Gastrocnemius medialis (tissue), 4 donors: ENCODE results near the gene PELO.

Experiments used
- POLR2A ChIP-seq, 2 donors: fragments of 450-650 bp; IDR thresholded peaks; one replicate each; pipeline ENCODE4 v1.6.1; 2017; ENCODE audit warnings: antibody characterized with exemption in 2 of 2, mild to moderate bottlenecking in 2 of 2, moderate library complexity in 2 of 2
- TF ChIP-seq, protein P1 (sequence below), 5 experiments: fragments of 450-650 bp in 3 of 5; fragments of 200-600 bp in 2 of 5; sonication (generic) in 2 of 5; IDR thresholded peaks in 4 of 5; conservative IDR thresholded peaks in 1 of 5; 1 replicate in 4 of 5; 2 replicates in 1 of 5; pipeline ENCODE4 v1.5.1; 2016 to 2019; ENCODE audit warnings: antibody characterized with exemption in 5 of 5, mild to moderate bottlenecking in 3 of 5, moderate library complexity in 3 of 5

DNA sequence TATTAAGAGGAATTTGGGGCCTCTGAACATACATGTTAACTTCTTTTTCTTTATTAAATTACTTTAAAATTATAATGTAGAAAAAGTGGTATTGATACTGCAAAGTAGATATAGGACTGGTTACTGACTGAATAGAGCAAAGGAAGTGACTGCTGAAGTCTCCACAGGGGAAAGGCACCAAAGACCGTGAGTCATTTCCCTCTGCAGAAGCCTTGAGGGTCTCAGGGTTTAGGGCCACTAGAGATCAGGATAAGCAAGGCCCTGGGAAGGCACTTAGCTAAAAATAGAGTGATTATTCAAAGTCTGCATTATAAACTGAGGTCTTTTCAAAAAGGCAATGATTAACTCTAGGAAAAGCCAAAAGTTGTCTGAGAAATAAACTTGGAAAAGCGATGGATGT is 44.7 kb upstream of the PELO start:
- TF ChIP-seq, protein P1, sequence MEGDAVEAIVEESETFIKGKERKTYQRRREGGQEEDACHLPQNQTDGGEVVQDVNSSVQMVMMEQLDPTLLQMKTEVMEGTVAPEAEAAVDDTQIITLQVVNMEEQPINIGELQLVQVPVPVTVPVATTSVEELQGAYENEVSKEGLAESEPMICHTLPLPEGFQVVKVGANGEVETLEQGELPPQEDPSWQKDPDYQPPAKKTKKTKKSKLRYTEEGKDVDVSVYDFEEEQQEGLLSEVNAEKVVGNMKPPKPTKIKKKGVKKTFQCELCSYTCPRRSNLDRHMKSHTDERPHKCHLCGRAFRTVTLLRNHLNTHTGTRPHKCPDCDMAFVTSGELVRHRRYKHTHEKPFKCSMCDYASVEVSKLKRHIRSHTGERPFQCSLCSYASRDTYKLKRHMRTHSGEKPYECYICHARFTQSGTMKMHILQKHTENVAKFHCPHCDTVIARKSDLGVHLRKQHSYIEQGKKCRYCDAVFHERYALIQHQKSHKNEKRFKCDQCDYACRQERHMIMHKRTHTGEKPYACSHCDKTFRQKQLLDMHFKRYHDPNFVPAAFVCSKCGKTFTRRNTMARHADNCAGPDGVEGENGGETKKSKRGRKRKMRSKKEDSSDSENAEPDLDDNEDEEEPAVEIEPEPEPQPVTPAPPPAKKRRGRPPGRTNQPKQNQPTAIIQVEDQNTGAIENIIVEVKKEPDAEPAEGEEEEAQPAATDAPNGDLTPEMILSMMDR (IDR thresholded peaks at IDR 0.05 in 4 of 5, conservative IDR thresholded peaks at IDR 0.05 in 1 of 5), result no peak
- no peak for TF ChIP-seq POLR2A (IDR thresholded peaks at IDR 0.05)
